H54 (cell line): Measurements from ENCODE around the gene TRDMT1.

Experiments
- DNase-seq: peaks from one replicate; pipeline ENCODE4 v3.0.0; 2011; ENCODE audit warnings: low spot score, mixed read lengths; ENCODE audit not compliant: insufficient read length
- FAIRE-seq: peaks from 3 replicates; lab custom pipeline; 2011; peaks lifted over from hg19 to GRCh38; lab: Jason Lieb, UNC
- POLR2A ChIP-seq: IDR thresholded peaks from 2 replicates; pipeline ENCODE4 v1.6.1; 2011; ENCODE audit warnings: low read depth, mild to moderate bottlenecking, low read length

The TRDMT1 gene

GRCh38 chr10:17212802-17213221, 11.3 kb upstream of the TRDMT1 start:
- FAIRE-seq (peak; percentile 90), DNase-seq (no peak)
- TF ChIP-seq POLR2A, result no peak

GRCh38 chr10:17210361-17210760, 8.9 kb upstream of the TRDMT1 start:
- TF ChIP-seq POLR2A, result no peak
- no peak for FAIRE-seq
- no peak for DNase-seq

GRCh38 chr10:17209881-17210280, 8.4 kb upstream of the TRDMT1 start:
- no peak for TF ChIP-seq POLR2A
- DNase-seq (no peak), FAIRE-seq (no peak)

- no peak for TF ChIP-seq POLR2A
Measured at GRCh38 chr10:17209302-17209701, 7.8 kb upstream of the TRDMT1 start.

GRCh38 chr10:17208476-17208875, 7.0 kb upstream of the TRDMT1 start:
- no peak for TF ChIP-seq POLR2A
- FAIRE-seq, result peak; percentile 38
- DNase-seq, result no peak

More at GRCh38 chr10:17209302-17209701, 7.8 kb upstream of the TRDMT1 start:
- peak; percentile 71 for FAIRE-seq
- no peak for DNase-seq

- FAIRE-seq, result peak; percentile 100
- TF ChIP-seq POLR2A, result no peak
- DNase-seq, result no peak
Measured at GRCh38 chr10:17206210-17206709, 4.8 kb upstream of the TRDMT1 start.

GRCh38 chr10:17203416-17203815, 1.9 kb upstream of the TRDMT1 start:
- DNase-seq, result no peak
- no peak for FAIRE-seq
- no peak for TF ChIP-seq POLR2A

GRCh38 chr10:17202999-17203398, 1.5 kb upstream of the TRDMT1 start:
- FAIRE-seq (no peak), DNase-seq (no peak)
- TF ChIP-seq POLR2A, result no peak

- FAIRE-seq (no peak), DNase-seq (no peak)
- TF ChIP-seq POLR2A, result no peak
Measured at GRCh38 chr10:17202506-17202905, 1.0 kb upstream of the TRDMT1 start.

- FAIRE-seq, result no peak
- no peak for TF ChIP-seq POLR2A
- DNase-seq, result no peak
Measured at GRCh38 chr10:17201794-17202116, 283 bp upstream of the TRDMT1 start.

- FAIRE-seq (peak; percentile 89), DNase-seq (no peak)
- no peak for TF ChIP-seq POLR2A
Measured at GRCh38 chr10:17200001-17200911, 1.2 kb downstream of the TRDMT1 start.

- DNase-seq, result no peak
- FAIRE-seq, result peak; percentile 84
- TF ChIP-seq POLR2A, result no peak
Measured at GRCh38 chr10:17199351-17199804, 2.1 kb downstream of the TRDMT1 start.

GRCh38 chr10:17196573-17196972, 4.9 kb downstream of the TRDMT1 start:
- no peak for TF ChIP-seq POLR2A
- peak; percentile 52 for FAIRE-seq
- DNase-seq, result no peak

GRCh38 chr10:17196045-17196444, 5.4 kb downstream of the TRDMT1 start:
- TF ChIP-seq POLR2A, result no peak
- FAIRE-seq, result no peak
- no peak for DNase-seq

- TF ChIP-seq POLR2A, result no peak
- DNase-seq (no peak), FAIRE-seq (no peak)
Measured at GRCh38 chr10:17195083-17195482, 6.4 kb downstream of the TRDMT1 start.
